GM12878 (cell line): ENCODE measurements around the gene MST1R.

ENCODE experiments used
- BCLAF1 ChIP-seq: fragments of 450-650 bp; IDR thresholded peaks from 2 replicates; pipeline ENCODE4 v1.6.1; 2017; ENCODE audit warnings: antibody characterized with exemption, mild to moderate bottlenecking, moderate library complexity
- CTCF ChIP-seq, 3 experiments: IDR thresholded peaks in 2 of 3; conservative IDR thresholded peaks in 1 of 3; 2 replicates each; pipeline ENCODE4 v1.5.1; 2011; ENCODE audit warnings: low read depth in 3 of 3, low read length in 3 of 3, mild to moderate bottlenecking in 3 of 3, control low read depth in 2 of 3, moderate library complexity in 2 of 3, inconsistent platforms in 1 of 3, mixed read lengths in 1 of 3; ENCODE audit not compliant: control insufficient read depth in 2 of 3, insufficient read depth in 1 of 3; ENCODE audit errors: extremely low read depth in 1 of 3
- CUX1 ChIP-seq: IDR thresholded peaks from 2 replicates; pipeline ENCODE4 v1.6.1; 2012; ENCODE audit warnings: improper control_type of control experiment, low read depth, low read length; ENCODE audit not compliant: insufficient replicate concordance
- EZH2 ChIP-seq: IDR thresholded peaks from 2 replicates; pipeline ENCODE4 v1.6.1; 2012; ENCODE audit warnings: low read depth, mild to moderate bottlenecking, control low read depth, inconsistent platforms, low read length, borderline replicate concordance; ENCODE audit not compliant: control insufficient read depth
- MAX ChIP-seq: IDR thresholded peaks from 2 replicates; pipeline ENCODE4 v1.6.1; 2012; ENCODE audit warnings: low read depth, low read length, improper control_type of control experiment
- NFXL1 ChIP-seq: fragments of 450-650 bp; IDR thresholded peaks from 2 replicates; pipeline ENCODE4 v1.6.1; 2017; ENCODE audit warnings: antibody characterized with exemption, mild to moderate bottlenecking, borderline replicate concordance
- POLR2A ChIP-seq: IDR thresholded peaks from 2 replicates; pipeline ENCODE4 v1.6.1; 2011; ENCODE audit warnings: low read depth, mild to moderate bottlenecking, low read length
- POLR2AphosphoS2 ChIP-seq: IDR thresholded peaks from 2 replicates; pipeline ENCODE4 v1.6.1; 2011; ENCODE audit warnings: low read depth, mild to moderate bottlenecking, low read length, improper control_type of control experiment, moderate library complexity
- POLR2AphosphoS5 ChIP-seq: IDR thresholded peaks from 2 replicates; pipeline ENCODE4 v1.6.1; 2011; ENCODE audit warnings: mild to moderate bottlenecking, low read length, inconsistent platforms
- RAD21 ChIP-seq: IDR thresholded peaks from 2 replicates; pipeline ENCODE4 v1.6.1; 2011; ENCODE audit warnings: mild to moderate bottlenecking, low read depth, low read length, moderate library complexity; ENCODE audit not compliant: insufficient read depth
- RFX5 ChIP-seq: IDR thresholded peaks from 2 replicates; pipeline ENCODE4 v1.6.1; 2011; ENCODE audit warnings: low read depth, low read length, improper control_type of control experiment
- YY1 ChIP-seq: IDR thresholded peaks from 2 replicates; pipeline ENCODE4 v1.6.1; 2011; ENCODE audit warnings: low read depth, mild to moderate bottlenecking, low read length
- ZZZ3 ChIP-seq: IDR thresholded peaks from 2 replicates; pipeline ENCODE4 v1.6.1; 2011; ENCODE audit warnings: low read depth; ENCODE audit not compliant: control insufficient read depth, insufficient read length

- TF ChIP-seq MAX (no peak), BCLAF1 (no peak), POLR2A (no peak), RFX5 (no peak), CUX1 (no peak), POLR2AphosphoS5 (no peak), CTCF (IDR thresholded peaks at IDR 0.05 in 2 of 3, conservative IDR thresholded peaks at IDR 0.05 in 1 of 3; ENCODE audit: control insufficient read depth in 2 of 3, extremely low read depth in 1 of 3, insufficient read depth in 1 of 3, low read depth in 3 of 3, low read length in 3 of 3) (no peak), EZH2 (no peak), ZZZ3 (no peak), YY1 (no peak), POLR2AphosphoS2 (no peak), RAD21 (no peak), NFXL1 (no peak)
Measured at GRCh38 chr3:49952924-49953323, 49.3 kb upstream of the MST1R start.
